ENCODE measurements around the gene TRIM2. TPM values are rescaled to one million over a fixed set of nuclear protein-coding genes. Genes with fewer than 3 reads are reported as not detected.

The TRIM2 gene
- polyA plus RNA-seq, 1 experiment = 31.3 TPM

- no peak overlapping the region for H3K27ac ChIP-seq (ENCODE audit: low read depth, low read length)
- H3K27me3 ChIP-seq (ENCODE audit: control insufficient read depth, insufficient read depth, low read length) = peaks cover 3% of the 10 kb centered on the region
- no peak for TF ChIP-seq CTCF (IDR thresholded peaks at IDR 0.05; ENCODE audit: low read depth, low read length)
- CTCF ChIA-PET = interaction anchor here (1.4 to 1.5 kb wide), 2 partner anchors 19 to 36 kb away, joined by 3 to 4 read pairs; no protein-coding TSS in a partner anchor
- H3K9me3 ChIP-seq (ENCODE audit: control insufficient read depth, insufficient read depth, low read length) = no peaks in the 10 kb centered on the region
- DNase-seq (ENCODE audit: low read depth, low spot score) = no peak
- no peak overlapping the region for H3K4me3 ChIP-seq (ENCODE audit: low read depth, low read length)
- POLR2A ChIA-PET = no interaction called here
Measured at GRCh38 chr4:153179100-153179499, 25.1 kb upstream of the TRIM2 start.

- DNase-seq (ENCODE audit: low read depth, low spot score) = no peak
- H3K27ac ChIP-seq (ENCODE audit: low read depth, low read length) = no peak overlapping the region
- TF ChIP-seq CTCF (IDR thresholded peaks at IDR 0.05; ENCODE audit: low read depth, low read length) = no peak
- CTCF ChIA-PET = interaction anchor here (1.1 kb wide), 1 partner anchor 137 kb away, joined by 3 read pairs; no protein-coding TSS in a partner anchor
- peaks cover 6% of the 10 kb centered on the region for H3K27me3 ChIP-seq (ENCODE audit: control insufficient read depth, insufficient read depth, low read length)
- POLR2A ChIA-PET = no interaction called here
- no peaks in the 10 kb centered on the region for H3K9me3 ChIP-seq (ENCODE audit: control insufficient read depth, insufficient read depth, low read length)
- H3K4me3 ChIP-seq (ENCODE audit: low read depth, low read length) = no peak overlapping the region
Measured at GRCh38 chr4:153181293-153181692, 22.9 kb upstream of the TRIM2 start.

DNA sequence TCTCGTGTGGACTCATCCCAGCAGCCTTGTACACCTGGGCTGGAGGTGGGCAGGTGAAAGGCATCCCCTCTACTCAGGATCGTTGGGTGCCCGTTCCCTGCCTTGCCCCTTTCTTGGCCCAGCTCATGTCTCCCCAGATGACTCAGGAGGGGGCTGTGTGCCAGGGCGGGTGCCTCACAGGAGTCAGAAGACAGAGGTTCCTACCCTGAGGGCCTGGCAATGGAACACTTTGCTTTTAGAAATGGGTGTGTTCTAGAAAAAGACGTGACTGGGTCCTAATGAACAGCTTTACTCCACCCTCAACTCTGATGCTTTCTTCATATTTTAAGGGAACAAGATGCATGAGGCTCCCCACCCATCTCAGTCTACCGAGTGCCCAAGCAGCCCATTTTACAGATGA lies 22.5 kb upstream of the TRIM2 start:
- no peaks in the 10 kb centered on the region for H3K9me3 ChIP-seq (ENCODE audit: control insufficient read depth, insufficient read depth, low read length)
- DNase-seq (ENCODE audit: low read depth, low spot score) = no peak
- TF ChIP-seq CTCF (IDR thresholded peaks at IDR 0.05; ENCODE audit: low read depth, low read length) = no peak
- ChIA-PET POLR2A (no interaction called here), CTCF (interaction anchor here (1.1 kb wide), 1 partner anchor 137 kb away, joined by 3 read pairs; no protein-coding TSS in a partner anchor)
- no peak overlapping the region for H3K4me3 ChIP-seq (ENCODE audit: low read depth, low read length)
- H3K27me3 ChIP-seq (ENCODE audit: control insufficient read depth, insufficient read depth, low read length) = peaks cover 6% of the 10 kb centered on the region
- no peak overlapping the region for H3K27ac ChIP-seq (ENCODE audit: low read depth, low read length)

- ChIA-PET CTCF (no interaction called here), POLR2A (no interaction called here)
- no peak for DNase-seq (ENCODE audit: low read depth, low spot score)
- Histone ChIP-seq H3K27me3 (ENCODE audit: control insufficient read depth, insufficient read depth, low read length) (peaks cover 6% of the 10 kb centered on the region), H3K4me3 (ENCODE audit: low read depth, low read length) (no peak overlapping the region), H3K9me3 (ENCODE audit: control insufficient read depth, insufficient read depth, low read length) (no peaks in the 10 kb centered on the region), H3K27ac (ENCODE audit: low read depth, low read length) (no peak overlapping the region)
- no peak for TF ChIP-seq CTCF (IDR thresholded peaks at IDR 0.05; ENCODE audit: low read depth, low read length)
Measured at GRCh38 chr4:153183146-153183545, 21.1 kb upstream of the TRIM2 start.

DNA sequence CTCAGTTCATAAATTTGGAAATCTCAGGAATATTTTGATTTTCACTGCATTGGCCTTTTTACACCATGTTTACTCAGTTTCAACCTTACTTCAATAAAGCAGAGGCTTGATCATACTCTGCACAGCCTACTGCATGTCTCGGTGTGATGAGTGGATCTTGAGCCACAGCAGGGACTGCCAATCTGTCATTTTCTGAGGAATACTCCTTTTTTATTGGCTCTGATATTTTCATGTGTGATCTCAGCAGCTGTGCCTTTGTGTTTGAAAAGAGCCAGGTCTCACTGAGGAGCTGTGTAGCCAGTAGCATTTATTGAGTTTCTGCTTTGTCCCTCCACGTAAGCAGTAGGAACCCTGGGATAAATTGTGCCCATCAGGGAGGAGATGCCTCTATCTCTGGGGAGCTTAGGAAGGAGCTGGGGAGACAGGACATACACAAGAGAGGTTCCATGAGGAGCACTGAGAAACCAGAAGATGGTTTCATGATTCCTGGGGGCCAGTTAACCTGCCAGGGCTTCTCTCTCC lies 18.9 kb upstream of the TRIM2 start:
- ChIA-PET CTCF (interaction anchor here (1.6 kb wide), 1 partner anchor 19 kb away, joined by 3 read pairs; the partner anchor contains the start of gene TRIM2), POLR2A (no interaction called here)
- Histone ChIP-seq H3K4me3 (ENCODE audit: low read depth, low read length) (no peak overlapping the region), H3K9me3 (ENCODE audit: control insufficient read depth, insufficient read depth, low read length) (no peaks in the 10 kb centered on the region), H3K27me3 (ENCODE audit: control insufficient read depth, insufficient read depth, low read length) (peaks cover 6% of the 10 kb centered on the region), H3K27ac (ENCODE audit: low read depth, low read length) (no peak overlapping the region)
- no peak for TF ChIP-seq CTCF (IDR thresholded peaks at IDR 0.05; ENCODE audit: low read depth, low read length)
- DNase-seq (ENCODE audit: low read depth, low spot score) = no peak

Measured in AG04450 (cell line).